ENCODE results near the gene P4HA3.

The P4HA3 gene

DNA sequence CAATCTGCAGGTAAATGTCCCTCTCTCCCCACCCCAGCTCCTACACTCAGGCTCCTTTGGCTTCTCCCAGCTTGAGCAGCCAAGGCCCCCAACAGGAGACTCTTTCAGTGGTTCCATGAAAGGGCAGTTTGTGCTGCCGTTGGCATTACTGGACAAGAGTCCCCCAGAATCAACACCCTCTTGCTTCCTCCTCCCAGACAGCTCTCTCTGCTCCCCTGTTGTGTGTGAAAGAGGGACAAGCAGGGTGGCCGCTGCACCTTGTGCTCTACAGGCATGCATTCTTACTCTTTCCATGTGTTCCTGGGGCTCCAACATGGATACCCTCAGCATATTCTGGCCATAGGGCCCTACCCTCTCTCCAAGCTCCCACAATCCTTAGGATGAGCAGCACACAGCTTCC is 48.7 kb downstream of the P4HA3 start:
- no peak for DNase-seq

DNA sequence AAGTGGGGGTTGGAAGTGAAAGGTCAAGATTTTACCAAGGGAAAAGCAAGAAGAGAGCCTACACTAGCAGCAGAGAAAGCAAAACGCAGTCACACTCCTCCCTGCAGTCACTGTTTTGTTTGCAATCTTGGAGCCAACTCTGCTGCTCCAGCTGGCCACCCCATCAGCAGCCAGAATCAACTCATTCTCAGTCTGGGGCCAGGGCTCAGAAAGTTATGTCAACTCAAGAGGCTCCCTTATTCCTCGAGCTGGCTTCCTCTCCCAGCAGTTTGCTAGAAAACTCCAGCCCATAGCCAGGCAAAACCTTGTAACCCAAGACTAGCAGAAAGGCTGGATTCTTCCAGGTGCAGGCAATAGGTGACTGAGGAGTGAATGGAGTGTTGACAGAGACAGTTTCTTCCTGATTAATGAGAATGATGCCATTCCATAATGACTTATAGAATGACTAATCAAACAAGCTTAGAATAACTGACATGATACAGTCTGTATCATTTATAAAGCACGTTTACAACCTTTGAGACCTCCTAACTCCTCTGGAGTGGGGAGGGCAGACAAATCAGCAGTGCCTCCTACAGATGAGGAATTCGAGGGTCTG is 53.4 kb downstream of the P4HA3 start:
- DNase-seq = no peak

DNA sequence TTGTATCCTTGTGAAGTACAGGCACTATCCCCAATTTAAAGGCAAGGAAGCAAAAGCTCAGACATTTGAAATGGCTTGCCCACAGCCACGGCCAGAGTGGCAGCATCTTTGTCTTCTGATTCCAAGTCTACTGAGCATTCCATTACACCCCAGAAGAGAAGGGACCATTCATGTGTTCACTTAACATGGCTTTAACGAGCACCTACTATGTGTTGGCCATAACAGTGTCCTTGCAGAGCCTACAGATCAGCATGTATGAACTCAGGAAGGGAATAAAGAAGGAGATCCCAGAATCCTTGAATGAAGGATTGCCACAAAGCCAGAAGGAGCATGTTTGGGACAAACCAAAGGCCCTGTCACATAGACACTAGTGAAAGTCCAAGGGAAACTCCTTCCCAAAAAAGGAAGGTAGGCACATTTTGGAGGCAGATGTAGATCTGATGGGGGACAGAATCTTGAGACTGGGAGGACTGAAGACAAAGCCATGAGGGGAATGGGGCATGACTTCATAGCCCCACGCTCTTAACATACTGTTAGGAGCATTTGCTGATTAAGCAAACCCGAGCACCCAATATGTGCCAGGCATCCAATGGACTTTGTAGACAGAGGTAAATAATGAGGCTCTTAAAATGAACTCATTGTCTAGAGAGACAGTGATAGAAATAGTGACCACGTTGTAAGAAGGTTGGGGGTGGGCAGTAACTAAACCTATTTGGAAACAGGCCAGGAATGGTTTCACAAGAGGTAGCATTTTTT is 54.9 kb downstream of the P4HA3 start:
- no peak for DNase-seq

GRCh38 chr11:74255741-74256375 is 55.6 kb downstream of the P4HA3 start:
- peak in 1 of 4 experiments; percentile 3 for DNase-seq

- DNase-seq = no peak
Observed at GRCh38 chr11:74253361-74253760, 58.1 kb downstream of the P4HA3 start.

DNA sequence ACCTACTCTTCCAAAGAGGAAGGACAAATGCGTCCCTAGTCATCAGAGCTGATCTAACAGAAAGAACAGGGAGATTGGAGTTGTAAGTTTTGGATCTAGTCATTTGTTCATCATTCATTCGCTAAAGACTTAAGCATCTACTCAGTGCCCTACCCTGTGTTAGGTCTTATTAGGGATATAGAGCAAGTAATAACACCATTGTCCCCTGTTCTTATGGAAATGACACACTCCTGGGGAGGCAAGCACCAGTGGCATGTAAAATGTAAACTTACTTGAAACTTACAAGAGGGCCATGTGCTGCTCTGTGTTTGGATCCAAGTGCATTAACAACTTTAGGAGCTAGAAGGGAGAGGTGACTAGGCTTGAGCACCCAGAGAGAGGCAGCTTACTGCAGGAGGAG is 61.9 kb downstream of the P4HA3 start:
- no peak for DNase-seq

- no peak for DNase-seq
Observed at GRCh38 chr11:74248469-74248868, 63.0 kb downstream of the P4HA3 start.

DNA sequence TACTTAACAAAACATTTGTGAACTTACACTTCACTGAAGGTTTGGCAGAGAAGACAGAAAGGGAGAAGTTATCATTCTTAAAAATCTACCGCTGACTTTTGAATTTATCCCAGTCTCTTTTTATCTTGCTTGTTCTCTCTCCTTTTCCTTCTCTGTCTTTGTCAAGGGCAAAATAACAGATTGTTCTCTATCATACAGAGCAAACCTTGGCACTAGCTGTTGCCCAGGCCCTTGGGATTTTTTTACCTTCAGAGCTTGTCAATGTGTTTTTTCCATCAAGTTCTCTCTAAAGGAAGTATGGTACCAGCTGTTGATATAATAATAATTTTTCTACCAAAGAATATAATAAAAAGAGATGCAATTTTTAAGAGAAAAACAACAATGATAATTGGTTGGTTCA is 73.2 kb downstream of the P4HA3 start:
- DNase-seq = no peak

- DNase-seq = no peak
Observed at GRCh38 chr11:74237541-74237940, 73.9 kb downstream of the P4HA3 start.

GRCh38 chr11:74235121-74235520 is 76.3 kb downstream of the P4HA3 start:
- DNase-seq = no peak

DNA sequence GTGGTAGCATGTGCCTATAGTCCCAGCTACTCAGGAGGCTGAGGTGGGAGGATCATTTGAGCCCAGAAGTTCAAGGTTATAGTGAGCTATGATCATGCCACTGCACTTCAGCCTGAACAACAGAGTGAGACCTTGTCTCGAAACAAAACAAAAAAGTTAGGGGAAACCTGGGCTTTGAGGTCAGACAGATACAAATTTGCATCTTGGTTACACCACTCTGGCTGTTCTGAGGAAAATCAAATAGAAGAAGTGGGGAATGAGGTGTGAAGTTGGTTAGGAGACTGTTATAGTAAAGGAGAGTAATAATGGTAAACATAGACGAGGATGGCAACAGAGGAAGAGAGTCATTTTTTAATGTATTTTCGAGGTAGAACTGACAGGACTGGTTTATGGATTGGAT is 77.8 kb downstream of the P4HA3 start:
- DNase-seq = no peak

DNA sequence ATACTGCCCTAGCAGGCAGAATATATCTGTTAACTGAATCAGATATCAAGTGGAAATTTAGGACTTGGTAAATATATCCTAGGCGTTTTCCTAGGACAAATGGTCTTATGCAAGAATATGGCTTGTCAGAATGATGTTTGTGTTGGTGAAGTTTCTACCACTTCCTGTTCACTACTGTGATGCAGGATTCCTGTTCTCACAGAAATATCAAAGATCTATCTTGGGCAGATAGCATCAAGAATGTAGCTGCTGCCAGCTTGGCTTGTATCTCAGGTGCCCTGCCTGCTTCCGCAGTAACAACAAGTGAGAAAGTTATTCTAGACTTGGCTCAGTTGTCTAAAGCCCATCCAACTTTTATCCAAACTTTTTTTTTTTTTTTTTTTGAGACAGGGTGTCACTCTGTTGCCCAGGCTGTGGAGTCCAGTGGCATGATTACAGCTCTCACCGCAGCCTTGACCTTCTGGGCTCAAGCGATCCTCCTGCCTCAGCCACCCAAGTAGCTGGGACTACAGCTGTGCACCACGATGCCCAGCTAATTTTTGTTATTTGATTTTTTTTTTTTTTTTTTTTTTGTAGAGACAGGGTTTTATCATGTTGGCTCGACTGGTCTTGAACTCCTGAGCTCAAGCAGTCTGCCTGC is 79.0 kb downstream of the P4HA3 start:
- no peak for DNase-seq

DNA sequence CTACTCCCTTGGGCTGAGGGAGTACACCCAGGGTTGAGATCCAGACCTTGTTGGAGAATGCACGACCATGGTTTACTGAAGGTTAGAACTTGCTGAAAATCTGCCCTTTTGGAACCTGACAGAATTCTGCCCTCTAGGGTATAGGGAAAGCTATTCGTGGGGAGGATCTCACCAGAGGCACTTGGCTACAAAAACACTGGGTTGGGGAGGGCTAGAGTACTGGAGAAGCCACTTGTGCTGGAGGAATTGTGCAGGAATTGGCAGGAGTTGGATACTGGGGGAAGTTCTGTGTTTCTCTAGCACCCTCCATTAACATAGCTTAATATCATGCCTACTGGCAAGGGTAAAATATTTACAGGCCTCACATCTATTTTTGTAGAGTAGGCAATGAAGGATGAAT is 84.5 kb downstream of the P4HA3 start:
- no peak for DNase-seq

DNA sequence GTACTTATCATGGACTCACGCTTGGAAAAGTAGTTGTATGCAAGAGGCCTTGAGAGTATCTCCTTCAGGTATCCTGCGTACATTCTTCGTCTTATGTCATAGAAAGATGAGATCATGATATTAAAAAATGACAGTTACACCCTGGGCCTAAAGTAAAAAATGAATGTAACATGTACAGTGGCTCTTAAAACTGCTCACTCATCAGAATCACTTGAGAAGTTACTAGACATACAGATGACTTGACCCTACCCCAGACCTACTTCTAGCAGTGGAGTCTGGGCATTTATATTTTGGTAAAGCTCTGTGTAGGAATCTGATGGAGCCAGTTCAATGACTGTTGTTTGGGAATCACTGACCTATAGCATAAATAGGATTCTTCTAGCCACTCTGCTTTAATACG is 85.9 kb downstream of the P4HA3 start:
- DNase-seq = no peak

GRCh38 chr11:74221816-74222215 is 89.6 kb downstream of the P4HA3 start:
- no peak for DNase-seq

DNA sequence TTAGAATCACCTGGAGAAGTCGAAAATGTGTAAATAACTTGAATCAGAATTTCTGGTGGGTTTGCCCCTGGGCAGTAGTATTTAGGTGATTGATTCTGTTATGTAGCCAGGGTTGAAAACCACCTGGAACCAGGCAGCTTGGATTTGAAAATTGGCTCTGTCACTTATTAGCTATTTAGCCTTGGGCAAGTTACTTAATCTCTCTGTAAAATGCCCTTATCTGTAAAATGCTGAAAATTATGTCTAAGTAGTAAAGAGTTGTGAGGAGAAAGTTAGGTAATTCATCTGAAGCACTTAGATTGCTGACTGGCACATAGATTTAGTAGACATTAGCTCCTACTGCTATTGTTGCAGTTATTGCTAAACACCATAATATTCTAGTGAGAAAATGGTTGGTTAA is 91.1 kb downstream of the P4HA3 start:
- DNase-seq = no peak
